DMS153 treated with DMSO at 0.1 percent for 48 hours (cell line): ENCODE measurements around the gene BRMS1.
"Not testable (repeated sequence)": the region's sequence is repeated elsewhere in the genome, so short reads cannot be mapped to it uniquely, and the experiment has no call there.

Experiments used
- DNase-seq: peaks from one replicate; lab custom pipeline; 2025; ENCODE audit not compliant: unreplicated experiment; lab: John Stamatoyannopoulos, UW

BRMS1 gene

DNA sequence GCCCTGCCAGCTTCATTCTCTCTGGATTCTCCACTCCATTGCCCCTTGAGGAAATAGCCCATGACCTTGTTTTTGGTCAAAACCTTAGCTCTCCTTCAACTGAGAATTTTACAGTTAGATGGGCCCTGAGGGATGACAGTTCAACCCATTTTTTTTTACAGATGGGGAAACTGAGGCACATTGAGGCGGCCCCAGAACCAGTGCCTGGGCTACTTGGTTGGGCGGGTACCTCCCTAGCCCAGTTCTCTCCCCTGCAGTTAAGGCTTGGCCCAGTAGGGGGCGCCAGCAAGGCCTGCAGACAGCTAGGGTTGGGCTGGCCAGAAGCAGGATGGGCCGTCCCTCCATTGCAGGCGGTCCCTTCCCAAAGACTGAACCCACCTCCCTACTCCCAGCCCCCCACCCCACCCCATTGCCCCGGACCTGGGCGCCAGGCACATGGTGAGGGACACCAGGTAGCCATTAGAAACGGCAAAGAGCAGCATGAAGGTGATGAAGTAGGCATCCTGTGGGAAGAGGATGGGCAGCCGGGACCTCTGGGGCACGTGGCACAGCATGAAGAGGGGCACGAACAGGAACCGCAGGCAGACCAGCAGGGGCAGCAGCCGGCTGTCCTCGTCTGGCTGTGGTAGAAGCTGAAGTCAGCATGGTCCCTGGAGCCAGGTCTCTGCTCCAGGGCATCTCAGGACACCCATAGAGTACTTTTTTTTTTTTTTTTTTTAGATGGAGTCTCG lies 19.1 kb upstream of the BRMS1 start:
- DNase-seq = no peak

DNA sequence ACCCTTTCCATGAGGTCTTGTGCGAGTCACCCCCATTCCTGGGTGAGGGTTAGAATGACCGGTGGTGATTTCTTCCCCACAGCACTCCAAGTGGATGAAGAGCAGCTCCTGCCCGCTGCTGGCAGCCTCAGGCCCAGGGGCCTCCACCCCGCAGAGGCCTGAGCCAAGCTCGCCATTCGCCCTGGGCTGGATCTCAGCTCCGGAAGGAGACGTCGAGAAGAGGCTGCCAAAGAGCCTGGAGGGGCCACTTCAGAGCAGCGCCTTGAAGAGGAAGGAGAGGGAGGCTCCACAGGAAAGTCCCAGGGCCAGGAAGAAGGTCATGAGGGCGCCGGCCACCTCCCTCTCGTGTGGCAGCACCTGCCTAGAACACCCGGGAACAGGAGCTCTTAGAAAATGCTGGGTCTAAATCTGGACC lies 18.3 kb upstream of the BRMS1 start:
- no peak for DNase-seq

DNA sequence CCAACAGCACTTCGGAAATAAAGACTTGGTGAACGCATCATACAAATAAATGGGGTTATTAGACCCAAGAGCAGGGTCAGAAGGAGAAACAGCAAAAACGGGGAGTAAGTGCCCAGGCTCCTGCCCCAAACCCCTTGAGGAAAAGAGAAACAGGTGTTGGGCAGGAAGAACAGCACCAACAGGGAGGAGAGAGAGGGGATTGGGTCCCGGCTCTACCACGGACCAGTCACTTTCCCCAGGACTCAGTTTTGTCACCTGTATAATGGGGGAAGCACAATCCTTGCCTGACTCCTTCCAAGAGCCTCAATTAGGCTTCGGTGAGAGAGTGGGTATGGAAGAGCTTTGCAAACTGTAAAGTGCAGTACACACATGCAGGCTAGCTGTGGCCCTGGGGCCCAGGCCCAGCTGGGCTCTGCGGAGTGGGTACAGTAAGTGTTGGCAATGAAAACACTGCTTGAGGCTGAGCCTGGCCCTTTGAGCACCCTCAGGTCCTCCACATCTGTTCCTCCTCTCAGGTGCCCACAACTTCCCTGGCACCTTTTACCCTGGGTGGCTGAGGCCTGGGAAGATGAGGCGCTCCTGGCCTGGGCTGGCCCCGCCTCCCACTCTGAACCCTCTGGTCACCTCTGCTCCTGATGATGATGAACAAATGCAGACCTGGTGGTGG lies 17.7 kb upstream of the BRMS1 start:
- DNase-seq = no peak

DNA sequence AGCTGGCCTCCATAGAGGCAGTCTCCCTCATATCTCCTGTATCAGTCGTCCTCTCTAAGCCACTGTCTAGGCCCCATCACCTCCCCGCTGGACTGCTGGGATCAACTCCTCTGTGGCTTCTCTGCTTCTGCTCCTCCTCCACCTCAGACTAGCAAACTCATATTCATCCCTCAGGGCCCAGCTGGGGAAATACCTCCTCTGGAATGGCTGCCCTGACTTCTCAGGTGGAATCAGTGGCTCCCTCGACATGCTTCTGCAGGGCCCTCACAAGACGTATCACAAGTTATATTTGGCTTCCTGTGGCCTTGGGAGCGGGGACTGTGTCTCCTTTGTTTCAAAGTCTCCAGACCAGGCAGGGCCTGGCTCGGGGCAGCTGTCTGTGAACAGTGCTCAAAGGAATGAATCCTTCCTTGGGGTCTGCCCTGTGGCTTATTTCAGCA lies 16.6 kb upstream of the BRMS1 start:
- DNase-seq = no peak

DNA sequence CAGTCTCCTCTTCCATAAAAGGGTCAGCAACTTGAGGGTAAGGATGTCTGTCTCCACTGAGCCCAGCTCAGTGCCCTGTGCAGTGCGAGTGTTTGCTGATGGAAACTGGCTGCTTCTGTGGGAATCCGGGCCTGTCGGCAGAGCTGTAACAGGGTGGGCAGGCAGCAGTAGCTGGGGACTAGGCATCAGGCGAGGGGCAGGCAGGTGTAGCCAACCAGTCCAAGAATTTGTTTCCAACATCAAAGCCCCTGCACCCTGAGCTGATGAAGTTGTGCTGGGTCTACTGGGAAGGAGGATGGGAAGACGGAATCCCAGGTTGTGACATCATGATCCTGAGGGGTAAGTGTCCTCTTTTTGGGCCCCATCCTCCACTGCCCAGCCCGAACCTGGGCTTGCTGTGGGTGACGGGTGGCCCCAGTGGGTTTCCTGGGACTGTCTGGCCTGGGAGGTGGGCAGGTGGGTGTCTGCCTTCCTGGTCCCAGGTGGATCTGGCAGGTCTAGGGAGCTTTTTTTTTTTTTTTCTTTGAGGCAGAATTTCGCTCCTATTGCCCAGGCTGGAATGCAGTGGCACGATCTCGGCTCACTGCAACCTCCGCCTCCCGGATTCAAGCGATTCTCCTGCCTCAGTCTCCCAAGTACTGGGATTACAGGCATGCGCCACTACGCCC lies 15.6 kb upstream of the BRMS1 start:
- DNase-seq = no peak

DNA sequence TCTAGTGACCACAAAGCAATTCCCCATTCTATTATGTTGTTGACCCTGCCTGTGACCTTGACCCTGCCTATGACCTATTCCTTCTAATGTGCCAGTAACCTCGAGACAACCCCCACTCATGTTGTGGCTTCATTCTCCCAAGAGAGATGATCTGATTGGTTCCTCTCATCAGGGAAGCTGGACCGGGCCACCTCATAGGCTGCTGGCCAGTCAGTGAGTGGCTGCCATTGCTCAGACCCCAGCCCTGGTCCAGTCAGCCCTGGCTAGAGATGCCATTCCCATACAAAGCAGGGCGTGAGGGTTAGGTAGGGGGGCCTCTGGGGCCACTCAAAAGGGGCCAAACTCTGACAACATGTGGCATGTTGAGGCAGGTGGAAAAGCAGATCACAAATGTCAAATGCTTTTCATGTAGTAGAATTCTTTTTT lies 14.8 kb upstream of the BRMS1 start:
- DNase-seq = no peak

DNA sequence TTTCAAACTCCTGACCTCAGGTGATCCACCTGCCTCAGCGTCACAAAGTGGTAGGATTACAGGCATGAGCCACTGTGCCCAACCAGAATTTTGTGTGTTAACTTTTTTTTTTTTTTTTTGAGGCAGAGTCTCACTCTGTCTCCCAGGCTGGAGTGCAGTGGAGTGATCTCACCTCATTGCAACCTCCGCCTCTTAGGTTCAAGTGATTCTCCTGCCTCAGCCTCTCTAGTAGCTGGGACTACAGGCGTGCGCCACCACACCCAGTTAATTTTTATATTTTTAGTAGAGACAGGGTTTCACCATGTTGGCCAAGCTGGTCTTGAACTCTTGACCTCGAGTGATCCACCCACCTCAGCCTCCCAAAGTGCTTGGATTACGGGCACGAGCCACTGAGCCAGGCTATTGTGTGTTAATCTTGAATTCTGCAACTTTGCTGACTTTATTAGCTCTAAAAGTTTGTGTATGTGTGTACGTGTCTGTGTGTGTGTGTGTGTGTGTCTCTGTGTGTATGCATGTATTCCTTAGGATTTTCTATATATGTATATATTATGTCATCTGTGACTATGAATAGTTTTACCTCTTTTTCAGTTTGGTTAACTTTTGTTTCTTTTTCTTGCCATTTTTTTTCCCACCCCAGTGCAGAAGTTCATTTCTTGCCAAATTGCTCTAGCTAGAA lies 5.8 kb upstream of the BRMS1 start:
- not testable (repeated sequence) for DNase-seq

DNA sequence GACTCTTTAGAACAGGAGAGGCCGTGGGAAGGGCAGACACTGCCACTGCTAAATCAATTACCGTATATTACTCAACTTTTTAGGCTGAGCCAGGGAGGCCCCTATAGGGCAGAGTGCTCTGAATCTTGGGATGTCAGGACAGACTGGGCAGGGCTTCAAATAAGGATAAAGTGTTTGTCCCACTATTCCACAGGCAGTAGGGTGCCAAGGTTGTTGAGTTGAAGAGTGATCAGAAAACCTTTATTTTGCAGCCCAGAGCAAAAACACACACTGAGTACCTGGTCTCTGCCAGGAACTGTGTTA lies 4.1 kb upstream of the BRMS1 start:
- no peak for DNase-seq

DNA sequence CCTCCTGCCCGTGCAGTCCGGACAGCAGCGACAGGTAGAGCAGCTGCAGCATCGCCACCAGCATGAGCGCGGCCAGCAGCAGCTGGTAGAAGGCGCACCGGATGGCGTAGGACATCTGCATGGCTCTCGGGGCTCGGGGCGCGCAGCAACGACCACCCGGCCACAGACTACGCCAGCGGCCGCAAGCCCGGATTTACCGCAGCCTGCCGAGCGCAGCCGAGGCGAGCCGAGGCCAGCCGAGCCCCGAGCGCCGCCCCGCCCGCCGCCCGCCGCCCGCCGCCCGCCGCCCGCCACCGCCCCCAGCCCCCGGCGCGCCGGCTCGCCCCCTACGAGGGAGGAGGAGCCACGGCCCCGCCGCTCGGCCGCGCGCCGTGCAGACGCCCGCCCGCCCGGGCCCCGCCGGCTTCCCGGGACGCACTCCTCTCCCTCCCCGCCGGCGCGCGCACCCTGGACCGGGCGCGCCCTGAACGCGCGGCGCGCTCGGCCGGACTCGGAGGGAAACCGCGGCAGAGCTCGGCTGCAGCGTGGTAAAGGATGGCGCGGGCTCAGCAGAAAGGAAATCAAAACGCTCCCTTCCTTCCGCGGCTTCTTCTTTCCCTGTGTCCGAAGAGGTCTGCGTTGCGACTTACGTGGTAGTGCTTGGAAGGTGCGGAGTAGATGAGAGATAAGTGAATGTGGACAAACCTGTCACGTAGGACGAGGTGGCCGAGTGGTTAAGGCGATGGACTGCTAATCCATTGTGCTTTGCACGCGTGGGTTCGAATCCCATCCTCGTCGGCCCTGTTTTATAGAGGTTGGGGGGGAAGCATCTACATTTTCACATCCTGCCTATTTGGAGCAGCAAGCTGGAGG lies 2.7 kb upstream of the BRMS1 start, which contains the start of gene B4GAT1:
Gene B4GAT1 (minus strand): TSS at position 205 of the 852 bp plus-strand sequence. CDS start 84 bp downstream, at position 121.
- peak; percentile 23 for DNase-seq

DNA sequence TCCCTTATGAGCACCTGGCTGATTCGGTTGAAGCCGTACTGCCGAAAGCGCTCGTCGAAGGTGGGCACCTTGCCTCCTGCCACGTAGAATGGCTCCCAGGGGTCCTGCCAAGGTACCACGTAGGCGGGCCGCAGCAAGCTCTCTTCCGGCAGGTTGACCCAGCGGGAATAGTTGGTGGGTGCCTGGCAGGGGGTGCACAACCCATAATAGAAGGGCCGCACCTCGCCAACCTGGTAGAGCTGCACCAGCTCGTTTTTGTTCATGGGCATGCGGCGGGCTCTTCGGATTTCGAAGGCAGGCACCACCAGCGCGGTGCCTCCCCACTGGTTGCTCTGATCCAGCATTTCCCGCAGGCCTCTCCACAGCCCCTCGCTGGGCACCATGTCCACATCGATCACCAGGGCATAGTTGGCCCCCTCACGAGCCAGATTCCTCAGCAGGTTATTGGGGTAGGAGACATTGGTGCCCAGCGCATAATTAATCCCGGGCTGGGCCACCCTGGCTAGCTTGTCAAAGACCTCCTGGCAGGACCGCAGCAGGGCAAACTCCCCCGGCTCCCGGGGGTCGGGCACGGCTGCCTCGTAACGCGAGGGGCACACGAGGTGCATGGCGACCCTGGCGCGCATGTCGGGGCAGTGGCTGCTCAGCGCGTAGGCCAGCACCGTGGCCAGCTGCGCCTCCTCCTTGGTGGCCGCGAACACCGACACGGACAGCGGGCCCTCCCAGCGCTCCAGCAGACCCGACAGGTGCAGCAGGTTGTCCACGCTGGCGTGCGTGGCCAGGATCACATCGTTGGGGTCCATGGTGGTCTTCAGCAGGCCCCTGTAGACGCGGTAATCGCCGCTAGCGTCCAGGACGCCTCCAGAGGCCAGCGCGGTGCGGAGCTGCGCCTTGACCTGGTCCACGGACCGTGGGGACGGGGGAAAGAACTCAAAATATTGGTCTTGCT lies 1.8 kb upstream of the BRMS1 start:
- DNase-seq = no peak

DNA sequence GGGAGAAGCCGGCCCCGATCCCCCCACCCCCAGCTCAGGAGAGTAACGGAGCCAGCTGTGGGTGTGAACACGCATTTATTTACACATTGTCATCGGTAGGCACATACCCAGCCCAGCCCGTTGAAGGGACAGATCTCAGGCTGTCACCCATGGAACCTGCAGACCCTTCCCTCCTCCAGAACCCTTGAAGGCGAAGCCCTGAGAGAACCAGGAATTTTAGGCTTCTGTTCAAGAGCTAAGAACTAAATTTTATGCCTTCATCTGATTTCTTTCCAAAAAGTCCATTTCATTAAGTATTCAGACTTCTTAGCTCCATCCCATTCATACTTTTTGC lies 379 bp upstream of the BRMS1 start:
- no peak for DNase-seq

DNA sequence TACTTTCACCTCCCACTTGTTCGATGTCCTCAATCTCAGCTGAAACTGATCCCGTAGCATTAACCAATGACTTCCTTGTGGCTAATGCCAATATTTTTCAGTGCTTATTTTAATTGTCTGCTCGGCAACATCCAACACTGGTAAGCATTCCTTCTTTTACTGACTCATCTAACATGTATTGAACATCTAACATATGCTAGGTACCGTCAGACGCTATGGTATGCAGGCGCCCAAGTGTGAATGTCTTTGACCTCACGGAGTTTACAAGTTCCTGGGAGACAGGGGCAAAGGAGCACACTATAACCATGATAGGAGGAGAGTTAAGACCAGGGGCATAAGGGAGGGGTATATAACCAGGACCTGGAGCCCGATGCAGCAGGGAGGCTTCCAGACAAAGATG lies 1.7 kb downstream of the BRMS1 start:
- DNase-seq = no peak

DNA sequence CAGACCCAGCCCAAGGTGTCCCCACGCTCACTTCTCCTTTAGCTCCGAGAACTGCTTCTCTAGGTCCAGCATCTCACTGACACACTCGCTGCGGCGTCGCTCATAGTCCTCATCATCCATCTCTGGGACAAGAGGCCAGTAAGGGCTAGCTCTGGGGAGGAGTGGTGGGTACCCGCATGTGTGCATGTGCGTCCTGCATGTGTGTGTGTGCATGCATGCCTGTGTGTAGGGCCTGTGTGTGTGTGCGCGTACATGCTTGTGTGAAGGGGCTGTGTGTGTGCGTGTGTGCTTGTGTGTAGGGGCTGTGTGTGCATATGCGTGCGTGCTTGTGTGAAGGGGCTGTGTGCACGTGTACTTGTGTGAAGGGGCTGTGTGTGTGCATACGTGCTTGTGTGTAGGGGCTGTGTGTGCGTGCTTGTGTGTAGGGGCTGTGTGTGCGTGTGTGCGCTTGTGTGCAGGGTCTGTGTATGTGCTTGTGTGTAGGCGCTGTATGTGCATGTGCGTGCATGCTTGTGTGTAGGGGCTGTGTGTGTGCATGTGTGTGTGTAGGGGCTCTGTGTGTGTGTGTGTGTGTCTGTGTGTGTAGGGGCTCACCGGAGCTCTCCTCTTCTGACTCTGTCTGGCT lies 3.3 kb downstream of the BRMS1 start:
- DNase-seq = no peak

DNA sequence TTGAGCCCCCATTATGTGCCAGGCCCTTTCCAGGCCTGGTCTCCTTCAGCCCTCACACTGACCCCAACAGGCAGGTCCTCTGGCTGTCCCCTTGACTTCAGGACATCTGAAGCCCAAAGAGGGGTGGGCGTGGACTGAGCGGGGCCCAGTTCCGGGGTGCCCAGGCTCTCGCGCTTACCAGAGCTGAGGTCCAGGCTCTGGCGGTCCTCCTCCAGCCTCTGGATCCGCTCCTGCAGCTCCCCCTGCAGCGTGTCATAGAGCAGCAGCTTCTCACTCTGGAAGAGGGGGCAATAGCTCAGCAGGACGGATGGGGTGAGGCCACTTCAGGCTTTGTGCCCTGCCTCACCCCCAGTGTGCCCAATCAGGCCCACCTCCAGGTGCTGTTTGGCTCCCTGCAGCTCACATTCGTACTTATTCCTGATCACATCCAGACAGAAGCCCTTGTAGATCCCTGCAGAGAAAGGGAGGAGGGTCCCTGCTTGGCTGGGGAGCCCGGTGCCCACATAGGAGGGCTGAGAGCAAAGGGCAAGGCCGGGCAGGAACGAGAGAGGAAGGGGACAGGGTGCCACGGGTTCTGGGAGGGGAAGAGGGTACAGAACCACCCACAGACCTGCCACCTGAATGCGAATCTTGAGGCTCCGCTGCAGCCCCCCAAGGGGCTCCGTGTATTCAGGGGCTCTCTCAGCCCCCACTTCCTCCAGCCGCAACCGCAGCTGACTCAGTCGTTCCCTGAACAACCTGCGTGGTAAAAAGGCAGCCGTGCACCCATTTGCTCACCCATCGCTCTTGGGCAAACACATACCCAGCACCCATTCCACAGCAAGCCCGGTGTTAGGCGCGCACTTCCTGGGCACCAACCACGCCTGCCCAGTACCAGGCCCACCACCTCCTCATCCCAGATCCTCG lies 4.1 kb downstream of the BRMS1 start:
- DNase-seq = no peak

DNA sequence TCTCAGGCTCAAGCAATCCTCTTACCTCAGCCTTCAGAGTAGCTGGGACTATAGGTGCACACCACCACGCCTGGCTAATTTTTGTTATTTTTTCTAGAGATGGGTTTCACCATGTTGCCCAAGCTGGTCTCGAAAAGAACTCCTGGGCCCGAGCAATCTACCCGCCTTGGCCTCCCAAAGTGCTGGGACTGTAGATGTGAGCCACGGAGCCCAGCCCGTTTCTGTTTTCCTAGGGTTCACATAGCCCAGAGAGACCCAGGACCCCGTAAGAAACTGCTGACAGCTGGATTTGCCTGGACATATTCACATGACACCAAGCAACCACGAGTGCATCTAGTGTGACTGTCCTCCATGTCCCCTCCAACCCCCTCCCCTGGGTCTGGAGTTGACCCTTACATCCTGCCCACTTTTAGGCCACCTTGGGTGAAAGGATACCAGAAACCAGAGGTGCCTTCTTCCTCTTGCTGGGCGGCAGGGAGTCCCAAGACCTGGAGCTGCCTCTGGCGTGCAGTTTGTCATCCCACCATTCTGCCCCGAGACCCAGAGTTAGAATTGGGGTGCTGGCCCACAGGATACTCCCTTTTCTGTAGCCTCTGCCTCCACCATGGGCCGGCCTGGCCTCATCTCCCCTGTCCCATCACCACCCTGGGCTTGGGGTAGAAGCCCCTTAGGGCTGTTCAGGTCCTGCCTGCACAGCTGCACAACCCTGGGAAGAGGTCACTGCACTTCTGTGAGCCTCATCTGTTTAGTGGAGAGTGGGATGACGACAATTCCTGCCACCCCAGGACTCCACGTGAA lies 5.0 kb downstream of the BRMS1 start:
- DNase-seq = no peak

DNA sequence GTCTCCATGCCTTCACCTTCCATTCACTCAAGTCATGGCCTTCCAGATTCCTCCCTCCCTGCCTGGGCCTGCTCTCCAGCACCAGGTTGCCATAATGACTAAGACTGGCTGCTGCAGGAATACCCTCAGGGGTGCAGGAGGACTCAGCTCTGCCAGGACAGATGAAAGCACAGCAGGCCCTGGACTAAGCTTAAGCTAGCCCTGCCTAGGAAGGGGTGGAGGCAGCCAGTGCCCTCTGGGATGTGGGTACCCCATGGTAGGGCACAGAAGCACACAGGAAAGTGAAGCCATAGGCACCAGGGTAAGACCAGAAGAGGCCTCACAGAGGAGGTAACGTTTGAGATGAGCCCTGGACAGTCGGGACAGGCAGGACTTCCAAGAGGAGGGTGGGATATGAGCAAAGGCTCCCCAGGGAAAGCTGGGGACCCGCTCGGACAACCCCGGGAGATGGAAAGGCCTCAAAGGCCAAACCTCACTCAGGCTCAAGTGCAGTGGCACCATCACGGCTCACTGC lies 5.7 kb downstream of the BRMS1 start:
- no peak for DNase-seq
